HG03565 (cell line): ENCODE measurements around the gene KIF23.

ENCODE experiments used
- ATAC-seq: cut with Tn5 transposase; IDR thresholded peaks from one replicate; pipeline ENCODE4 v1.9.1; 2021; ENCODE audit warnings: mild to moderate bottlenecking, moderate library complexity; ENCODE audit not compliant: unreplicated experiment

Gene KIF23

DNA sequence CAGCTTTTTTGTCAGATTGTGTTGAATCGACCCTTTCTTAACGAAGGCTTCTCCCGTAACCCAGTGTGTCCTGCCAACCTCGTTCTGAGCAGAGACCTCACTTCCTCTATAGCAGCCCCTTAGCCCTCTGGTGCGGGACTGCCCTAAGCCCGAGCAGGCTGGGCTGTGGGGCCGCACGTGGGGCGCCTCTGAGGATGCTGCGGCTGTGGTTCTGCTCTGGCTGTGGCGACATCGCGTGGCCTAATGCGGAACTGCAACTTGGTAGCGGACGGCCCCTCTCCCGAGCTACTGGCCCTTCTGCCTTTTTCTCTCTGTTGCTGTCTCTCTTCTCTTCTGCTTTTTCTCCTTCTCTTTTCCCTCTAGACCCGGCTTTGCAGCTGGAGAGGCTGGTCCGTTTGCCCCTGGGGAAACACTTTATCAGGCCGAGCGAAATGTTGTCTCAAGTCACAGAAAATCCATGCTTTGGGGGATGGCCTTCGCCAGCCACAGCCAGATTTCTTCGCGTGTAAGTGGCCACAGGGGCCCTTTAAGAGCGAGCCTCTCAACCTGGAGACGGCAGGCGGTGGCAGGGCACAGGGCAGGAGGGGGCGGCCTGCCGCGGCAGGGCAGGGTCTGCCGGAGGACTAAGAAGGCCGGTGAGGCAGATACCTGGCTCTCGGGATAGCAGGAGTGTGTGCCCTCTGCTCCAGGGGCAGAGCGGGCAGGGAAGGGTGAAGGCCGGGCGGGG, 19.4 kb upstream of the KIF23 start:
- no peak for ATAC-seq

DNA sequence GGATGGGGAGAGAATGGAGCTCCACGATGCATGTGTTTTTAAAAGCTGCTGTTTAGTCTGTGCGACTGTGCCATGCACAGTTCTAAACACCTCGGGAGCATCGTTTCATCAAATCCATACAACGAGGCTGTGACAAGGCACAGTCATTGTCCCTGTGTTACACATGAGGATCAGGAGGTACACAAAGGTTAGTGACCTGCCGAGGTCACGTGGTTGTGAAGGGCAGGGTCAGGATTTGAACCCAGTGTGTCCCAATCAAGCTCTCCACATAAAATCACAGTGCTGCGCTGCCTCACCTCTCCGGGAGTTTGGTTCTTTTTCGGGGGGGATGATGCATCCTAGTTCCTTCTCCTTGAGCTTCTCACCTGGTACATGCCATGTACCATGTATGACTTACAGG, 18.7 kb upstream of the KIF23 start:
- no peak for ATAC-seq

DNA sequence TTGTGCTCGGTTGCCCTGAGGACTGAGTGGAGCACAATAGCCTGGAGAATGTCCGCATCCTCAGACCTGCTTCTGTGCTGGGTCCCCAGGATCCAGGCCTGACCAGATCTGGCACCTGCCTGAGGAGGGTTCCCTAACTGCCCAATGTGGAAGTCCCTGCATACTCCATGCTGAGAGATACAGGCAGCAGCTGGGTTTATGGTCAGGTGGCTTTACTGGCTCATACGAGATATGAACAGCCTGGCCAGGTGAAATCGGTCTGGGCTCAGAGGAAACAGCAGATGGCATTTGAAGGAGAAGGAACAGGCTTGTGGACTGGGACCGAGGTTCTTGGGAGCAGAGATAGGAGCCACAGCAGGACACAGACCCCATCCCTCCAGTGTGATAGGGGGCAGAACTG, 18.2 kb upstream of the KIF23 start:
- ATAC-seq, result no peak

DNA sequence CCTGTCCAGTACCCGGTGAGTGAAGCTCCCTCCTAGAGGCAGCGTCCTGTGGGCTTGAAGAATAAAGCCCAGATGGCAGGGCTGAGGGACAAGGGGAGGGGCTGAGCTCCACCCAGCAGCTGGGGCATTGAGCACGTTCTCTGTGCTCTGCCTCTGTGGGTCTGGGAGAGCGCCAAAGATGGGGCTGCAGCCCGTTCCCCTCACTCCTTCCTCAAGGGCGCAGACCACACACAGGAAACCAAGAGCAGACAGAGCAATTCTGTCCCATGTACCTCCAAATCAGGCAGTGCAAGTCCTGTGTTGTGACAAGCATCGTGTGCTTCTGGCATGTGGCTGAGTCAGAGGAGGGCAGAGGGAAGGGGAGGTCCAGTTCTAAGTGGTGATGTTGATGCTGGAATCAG, 15.7 kb upstream of the KIF23 start:
- ATAC-seq, result no peak

DNA sequence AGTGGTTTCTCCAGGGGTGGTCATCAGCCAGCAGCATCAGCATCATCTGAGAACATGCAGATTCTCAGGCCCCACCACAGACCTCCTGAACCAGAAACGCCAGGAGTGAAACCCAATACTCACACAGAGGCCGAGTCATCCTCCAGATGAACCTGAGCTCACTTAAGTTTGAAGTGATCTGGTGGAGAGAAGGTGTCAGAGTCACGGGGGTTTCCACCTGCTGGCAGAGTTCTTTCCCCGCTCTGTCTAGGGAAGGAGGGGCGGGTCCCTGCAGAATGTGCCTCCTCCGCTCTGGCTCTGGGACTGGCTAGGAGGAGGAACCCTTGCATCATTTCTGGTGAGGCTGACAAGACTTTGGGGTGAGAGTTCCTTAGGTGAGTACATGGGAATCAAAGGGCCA, 13.3 kb upstream of the KIF23 start:
- ATAC-seq, result no peak

DNA sequence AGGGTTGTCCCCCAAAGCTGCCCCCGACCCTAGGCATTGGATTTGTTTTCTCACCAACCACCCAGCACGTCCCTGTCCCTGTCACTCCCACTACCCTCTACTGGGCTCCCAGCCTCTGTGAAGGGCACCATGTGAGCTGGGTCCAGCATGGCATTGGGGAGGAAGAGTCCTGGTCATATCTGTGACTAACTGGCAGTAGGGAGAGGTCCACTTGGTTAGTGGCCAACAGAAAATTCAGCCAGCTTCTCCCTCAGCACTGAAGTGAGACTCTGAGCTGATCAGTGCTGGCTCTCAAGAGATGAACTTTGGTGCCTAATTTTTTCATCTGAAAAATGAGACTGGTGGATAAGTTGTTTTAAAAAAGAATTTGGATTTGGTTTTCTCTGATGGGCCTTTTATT, 11.3 kb upstream of the KIF23 start:
- ATAC-seq, result no peak

DNA sequence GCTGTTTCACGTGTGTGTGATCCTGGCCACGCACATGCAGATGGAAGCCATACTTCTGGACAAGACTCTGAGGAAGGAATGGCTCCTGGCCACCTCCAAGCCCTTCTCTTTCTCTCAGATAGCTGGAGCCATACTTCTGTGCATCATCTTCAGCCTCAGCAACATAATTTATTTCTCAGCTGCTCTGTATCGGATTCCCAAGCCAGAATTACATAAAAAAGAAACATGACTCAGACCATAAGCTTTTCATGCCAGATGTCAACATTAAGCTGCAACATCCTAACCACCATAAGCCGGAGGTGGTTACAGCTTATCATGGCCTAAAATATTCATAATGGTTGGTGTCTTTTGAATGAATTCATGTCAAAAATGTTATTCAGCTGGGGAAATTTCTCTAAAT, 10.6 kb upstream of the KIF23 start:
- no peak for ATAC-seq

DNA sequence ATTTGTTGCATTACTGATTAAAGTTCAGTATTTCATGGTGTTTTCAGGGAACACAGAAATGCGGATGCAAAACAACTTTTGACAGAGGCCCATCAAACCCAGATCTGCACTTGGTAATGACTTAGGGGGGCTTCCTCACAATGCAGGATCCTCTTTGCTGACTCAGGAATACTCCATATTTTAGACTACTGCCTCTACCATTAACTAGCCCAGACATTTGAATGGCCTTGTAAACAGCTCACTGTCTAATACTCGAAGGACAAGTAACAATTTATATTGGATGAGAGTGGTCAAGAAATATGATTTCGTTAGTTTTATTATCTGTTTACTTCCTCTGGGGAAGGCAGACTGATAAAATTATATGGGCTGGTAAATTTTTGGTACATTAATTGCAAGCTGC, 9.0 kb upstream of the KIF23 start:
- no peak for ATAC-seq

DNA sequence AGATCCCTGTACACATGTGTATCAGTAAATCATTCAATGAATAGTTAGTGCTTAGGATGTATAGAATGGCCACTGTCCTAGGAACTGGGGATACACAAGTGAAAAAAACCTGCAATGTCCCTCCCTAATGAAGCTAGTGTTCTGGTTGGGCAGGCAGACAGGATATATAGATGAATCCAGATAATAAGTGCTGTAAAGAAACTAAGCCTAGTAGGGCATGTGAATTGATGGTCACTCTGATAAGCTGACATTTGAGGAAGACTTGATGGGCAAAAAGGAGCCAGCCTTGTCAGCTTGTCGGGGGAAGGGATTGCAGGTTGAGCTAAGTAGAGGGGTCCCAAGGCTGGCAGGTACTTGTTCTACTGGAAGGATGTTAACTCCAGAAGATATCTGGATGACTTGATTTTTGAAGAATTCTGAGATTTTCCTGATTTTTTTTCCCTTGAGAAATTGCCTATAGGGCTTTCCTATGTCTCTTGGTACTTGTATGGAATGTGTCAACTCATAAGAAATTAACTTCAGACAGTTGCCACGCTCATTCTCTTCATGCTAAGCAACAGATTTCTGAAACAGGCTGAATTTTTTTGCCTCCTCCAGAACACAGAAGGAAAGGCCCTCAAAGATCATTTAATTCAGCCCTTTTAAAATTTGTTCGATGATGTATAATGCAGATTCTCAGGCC, 6.3 kb upstream of the KIF23 start:
- ATAC-seq, result no peak

DNA sequence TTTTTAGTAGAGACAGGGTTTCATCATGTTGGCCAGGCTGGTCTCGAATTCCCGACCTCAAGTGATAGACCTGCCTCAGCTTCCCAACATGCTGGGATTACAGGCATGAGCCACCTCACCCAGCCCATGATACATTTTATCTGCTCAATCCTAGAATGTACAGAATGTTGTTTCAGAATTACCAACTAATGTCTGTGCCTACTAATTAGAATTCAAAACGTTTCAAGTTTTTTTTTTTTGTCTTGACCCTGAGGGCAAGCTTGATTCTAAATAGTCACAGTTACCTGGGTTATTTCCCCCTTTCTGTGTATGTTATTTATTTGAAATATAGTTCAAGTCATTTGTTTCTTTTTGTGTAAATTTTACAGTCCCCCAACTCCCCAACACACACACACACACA, 5.3 kb upstream of the KIF23 start:
- no peak for ATAC-seq

DNA sequence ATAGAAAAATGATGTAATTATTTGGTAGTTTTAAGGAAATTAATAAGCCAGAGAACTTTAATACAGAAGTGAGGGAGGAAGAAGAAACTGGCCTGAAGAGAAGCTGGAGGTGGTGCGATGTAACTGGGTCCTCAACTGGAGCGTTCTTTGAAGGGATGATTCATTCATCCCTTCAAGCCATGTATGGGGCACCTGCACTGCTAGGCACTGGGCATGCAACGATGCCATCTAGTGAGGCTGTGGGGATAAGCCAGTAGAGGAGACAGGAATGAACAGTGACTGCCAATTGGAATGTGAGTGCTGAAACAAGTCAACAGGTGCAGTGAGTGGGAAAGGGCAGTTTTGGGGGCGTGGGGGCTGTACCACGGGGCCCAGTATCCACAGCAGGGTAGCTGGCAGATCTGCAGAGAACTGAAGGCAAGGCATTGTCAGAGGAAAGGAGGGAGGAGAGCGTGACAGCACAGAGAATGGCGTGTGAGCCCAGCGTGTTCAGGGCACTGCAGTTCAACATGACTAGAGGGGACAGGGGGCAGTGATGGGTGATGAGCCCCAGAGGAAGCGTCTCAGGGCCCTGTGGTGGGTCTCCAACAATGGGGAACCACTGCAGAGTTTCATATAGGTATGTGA, 3.8 kb upstream of the KIF23 start:
- no peak for ATAC-seq

DNA sequence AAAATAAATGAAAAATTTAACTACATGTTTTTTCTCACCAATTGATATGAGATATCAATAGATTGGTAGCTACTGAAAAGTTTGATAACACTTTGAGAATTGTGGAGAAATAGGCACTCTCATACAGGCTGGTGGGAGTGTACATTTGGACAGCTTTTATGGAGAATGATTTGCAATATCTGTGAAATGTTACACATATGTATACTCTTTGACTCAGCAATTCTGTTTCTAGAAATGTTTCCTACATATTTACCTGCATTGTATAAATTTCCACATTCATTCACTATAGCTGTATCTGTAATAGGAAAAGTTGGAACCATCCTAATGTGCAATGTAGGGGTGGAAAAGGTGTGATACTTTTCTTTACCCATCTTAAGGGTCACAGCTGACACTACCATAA, 1.9 kb upstream of the KIF23 start:
- ATAC-seq, result no peak

DNA sequence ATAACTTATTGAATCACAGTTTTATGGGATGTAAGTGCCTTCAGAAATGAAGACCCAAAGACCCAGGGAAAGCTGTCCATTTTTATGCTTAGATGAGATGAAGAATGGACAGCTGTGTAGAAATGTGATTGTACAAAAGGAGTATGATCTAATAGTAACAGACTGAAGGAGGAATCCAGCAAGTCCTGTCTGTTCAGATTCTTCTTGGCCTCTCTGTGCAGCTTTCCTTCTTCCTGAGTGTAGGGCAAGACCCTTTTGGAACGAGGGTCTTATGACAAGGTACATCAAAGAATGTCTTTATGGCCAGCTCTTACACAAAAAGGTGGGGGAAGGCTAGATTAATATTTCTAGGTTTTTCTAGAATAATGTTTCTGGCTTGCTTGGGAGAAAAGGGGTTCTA, 1.4 kb upstream of the KIF23 start:
- ATAC-seq, result no peak

DNA sequence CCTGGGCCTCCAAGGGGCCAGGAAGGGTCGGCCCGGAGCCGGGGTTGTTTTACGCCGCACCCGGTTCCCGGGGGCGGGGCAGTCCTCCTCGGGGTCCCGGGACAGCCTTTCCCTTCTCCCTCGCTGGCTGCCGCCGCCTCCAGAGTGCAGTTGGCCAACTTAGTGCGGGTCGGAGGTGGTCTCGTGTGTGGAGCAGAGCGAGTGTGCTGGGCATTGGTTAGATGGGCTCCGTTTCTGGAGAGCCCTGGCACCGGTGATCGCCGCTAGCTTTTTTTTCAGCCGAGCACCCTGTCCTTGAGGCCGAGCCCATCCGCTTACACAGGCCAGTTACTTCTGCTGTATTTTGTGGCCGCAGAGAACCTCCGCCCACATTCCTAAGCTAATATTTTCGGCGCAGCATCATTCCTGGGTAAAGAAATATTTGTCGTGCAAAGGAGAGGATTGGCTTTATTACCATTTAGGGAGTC, 585 bp downstream of the KIF23 start:
- peak; percentile 20 for ATAC-seq

DNA sequence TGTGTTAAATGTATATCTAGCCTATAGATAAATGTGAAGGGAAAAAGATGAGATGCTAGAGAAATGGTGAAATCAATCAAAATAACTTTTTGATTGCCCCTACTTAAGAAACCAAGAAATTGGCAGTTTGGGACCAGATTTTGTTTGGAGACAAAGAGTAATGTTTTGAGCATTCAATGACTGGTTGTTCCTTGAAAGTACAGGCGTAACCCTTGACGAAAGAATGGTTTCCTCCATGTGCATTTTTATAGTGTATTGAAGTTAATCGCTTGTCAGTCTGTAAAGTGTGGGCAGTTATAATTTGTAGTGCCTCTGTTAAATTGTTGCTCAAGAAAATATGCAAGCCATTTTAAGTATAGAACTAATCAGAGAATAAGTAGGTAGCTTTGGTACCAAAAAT, 1.2 kb downstream of the KIF23 start:
- no peak for ATAC-seq

DNA sequence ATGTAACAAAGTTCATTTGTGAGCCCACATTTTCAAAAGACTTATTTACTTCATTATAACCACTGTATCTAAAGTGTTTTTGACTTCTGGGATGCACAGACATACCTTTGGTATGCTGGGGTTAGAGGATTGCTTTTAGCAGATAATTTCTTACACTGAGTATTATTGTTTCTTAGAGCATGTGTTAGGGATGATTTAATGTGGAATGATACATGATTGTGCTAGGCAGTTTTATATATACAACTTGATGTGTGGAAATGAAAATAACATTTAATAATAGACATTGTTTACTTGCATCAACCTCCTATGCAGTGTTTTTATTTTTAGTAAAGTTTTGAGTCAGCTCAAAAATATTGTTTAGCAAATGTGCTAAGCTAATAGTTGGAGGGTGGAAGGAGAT, 3.4 kb downstream of the KIF23 start:
- no peak for ATAC-seq

DNA sequence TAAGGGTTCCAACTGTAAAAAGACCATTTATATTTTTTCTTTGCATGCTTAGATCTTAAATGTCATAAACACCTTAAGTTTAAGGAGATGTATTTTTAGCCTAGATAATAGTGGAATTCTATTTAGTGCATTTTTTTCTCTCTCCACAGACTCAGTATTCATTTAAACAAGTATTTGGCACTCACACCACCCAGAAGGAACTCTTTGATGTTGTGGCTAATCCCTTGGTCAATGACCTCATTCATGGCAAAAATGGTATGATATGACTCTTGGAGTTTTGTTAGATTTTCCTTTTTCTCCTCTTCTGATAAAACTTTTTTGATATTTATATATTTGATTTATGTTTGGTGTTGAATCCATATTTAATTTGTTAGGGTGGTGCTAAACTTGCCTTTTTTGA, 7.3 kb downstream of the KIF23 start:
- ATAC-seq, result no peak

DNA sequence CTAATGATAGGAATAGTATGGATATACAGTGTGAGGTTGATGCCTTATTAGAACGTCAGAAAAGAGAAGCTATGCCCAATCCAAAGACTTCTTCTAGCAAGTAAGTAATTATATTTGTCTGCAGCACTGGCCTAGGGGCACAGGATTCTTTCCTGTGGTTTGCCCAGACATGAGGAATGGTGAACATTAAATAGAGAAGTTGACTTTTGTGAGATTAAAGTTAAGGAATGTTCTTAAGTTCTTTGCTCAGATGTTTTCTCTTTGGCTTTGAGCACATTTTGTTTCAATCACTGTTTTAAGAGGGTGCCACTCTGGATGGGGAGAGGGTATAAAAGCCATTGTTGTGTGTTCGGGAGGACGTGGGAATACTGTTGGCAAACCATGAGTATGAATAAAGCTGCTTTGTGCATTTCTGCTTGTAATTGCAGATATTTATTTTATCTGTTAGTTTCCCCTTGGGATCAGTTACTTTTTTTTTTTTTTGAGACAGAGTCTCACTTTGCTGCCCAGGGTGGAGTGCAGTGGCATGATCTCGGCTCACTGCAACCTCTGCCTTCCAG, 8.3 kb downstream of the KIF23 start:
- ATAC-seq, result no peak

DNA sequence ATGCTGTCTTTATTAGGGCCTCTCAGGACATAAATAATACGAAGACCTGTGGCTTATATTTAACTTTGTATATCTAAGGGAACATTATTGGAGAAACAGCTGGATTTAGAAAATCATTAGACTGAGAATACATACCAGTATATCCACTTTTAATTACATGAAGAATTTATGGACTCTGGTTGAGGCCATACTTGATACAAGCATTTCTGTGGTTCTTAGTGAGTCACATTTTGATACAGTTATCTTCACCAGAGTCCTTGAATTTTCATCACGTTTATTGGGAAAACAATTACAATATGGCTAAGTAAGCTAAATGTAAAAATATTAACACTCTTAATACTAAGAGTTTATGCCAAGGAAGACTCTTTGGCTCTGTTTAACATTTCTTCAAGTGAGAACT, 9.9 kb downstream of the KIF23 start:
- no peak for ATAC-seq

DNA sequence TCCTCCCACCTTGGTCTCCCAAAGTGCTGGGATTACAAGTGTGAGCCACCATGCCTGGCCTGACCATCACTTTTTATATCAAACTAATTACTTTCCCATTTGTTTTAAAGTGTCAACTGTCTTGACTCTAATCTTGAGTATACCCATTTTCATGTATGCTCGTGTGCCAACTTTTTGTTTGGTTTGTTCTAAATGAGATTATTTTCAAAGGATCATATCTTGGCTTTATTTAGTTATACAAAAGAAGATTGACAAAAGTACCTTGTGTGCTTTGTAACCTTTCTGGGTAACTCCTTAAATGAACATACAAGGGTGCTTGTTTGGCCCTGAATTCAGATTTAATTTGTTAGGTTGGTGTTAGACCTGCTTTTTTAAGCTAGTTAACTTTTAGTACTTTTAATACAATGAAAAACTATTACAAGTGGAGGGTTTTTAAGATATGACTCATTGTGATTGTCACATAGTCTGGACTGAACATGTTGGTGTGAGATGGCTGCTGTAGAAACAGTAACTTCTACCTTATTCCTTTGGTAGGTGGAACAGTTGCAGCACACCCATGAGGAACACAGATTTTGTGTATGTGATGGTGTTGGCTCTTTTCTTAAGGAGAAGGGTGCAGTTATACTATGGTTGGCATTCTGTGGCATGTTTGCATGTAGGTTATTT, 10.7 kb downstream of the KIF23 start:
- ATAC-seq, result no peak

DNA sequence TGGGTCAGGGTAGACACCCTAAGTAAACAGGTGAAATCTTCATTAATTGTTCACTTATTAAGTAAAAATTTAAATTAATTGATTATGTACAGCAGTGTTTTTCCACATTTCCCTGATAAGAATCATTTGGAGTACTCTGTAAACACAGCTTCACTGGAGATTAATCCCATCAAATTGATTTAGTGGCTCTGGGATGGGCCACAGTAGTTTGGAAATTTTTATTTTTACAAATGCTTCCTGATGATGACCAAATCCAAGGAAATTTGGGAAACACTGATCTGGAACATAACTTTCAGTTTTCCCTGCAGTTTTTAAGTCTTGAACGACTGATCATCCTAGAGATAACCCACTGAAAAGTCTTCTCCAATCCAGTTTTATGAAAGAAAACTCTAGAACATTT, 19.7 kb downstream of the KIF23 start:
- ATAC-seq, result no peak
